Naive B cell (primary cell): Measurements from ENCODE around the gene PACS1. TPM values are rescaled to one million over a fixed set of nuclear protein-coding genes. Genes with fewer than 3 reads are reported as not detected.
"Not testable (repeated sequence)": the region's sequence is repeated elsewhere in the genome, so short reads cannot be mapped to it uniquely, and the experiment has no call there.

ENCODE experiments used
- ATAC-seq, 2 donors: fragments of 150-1000 bp; cut with Tn5 transposase; 2 replicates each; pipeline ENCODE4 v1.10.0; 2021; ENCODE audit warnings: low read depth in 2 of 2, mild to moderate bottlenecking in 2 of 2, moderate library complexity in 2 of 2
- DNase-seq: peaks from one replicate; pipeline ENCODE4 v3.0.0; 2022
- H3K27ac Mint-ChIP-seq, 6 donors: one replicate each; pipeline ENCODE4 v1.8.0; 2020 to 2022; ENCODE audit warnings: mild to moderate bottlenecking in 6 of 6, mixed read lengths in 6 of 6, moderate library complexity in 5 of 6, inconsistent platforms in 2 of 6
- H3K27me3 Mint-ChIP-seq, 3 donors: one replicate each; pipeline ENCODE4 v1.8.0; 2021 to 2022; ENCODE audit warnings: mixed read lengths in 3 of 3, mild to moderate bottlenecking in 1 of 3
- H3K36me3 Mint-ChIP-seq, 2 donors: one replicate each; pipeline ENCODE4 v1.8.0; 2020 to 2022; ENCODE audit warnings: mixed read lengths in 2 of 2, inconsistent platforms in 1 of 2, mild to moderate bottlenecking in 1 of 2
- H3K4me1 Mint-ChIP-seq, 3 donors: one replicate each; pipeline ENCODE4 v1.8.0; 2020 to 2022; ENCODE audit warnings: mixed read lengths in 3 of 3, inconsistent platforms in 1 of 3, mild to moderate bottlenecking in 1 of 3, moderate library complexity in 1 of 3
- H3K4me3 Mint-ChIP-seq, 8 donors: one replicate each; pipeline ENCODE4 v1.8.0; 2020 to 2022; ENCODE audit warnings: mild to moderate bottlenecking in 8 of 8, mixed read lengths in 8 of 8, moderate library complexity in 8 of 8, inconsistent platforms in 2 of 8
- H3K9me3 Mint-ChIP-seq, 7 donors: one replicate each; pipeline ENCODE4 v1.8.0; 2020 to 2022; ENCODE audit warnings: mixed read lengths in 7 of 7, mild to moderate bottlenecking in 5 of 7, inconsistent platforms in 2 of 7, moderate library complexity in 1 of 7
- polyA plus RNA-seq, 6 donors: library from polyadenylated mRNA; unstranded; fragments of 300-500 nt; fragmentation: Illumina TruSeq; gene quantifications; one replicate each; pipeline ENCODE4 v1.2.3, GENCODE V29; 2021; ENCODE audit warnings: low read depth in 6 of 6

PACS1 gene
- polyA plus RNA-seq, 6 donors from 2014 or later: 44.3 to 133 (median 57.3) TPM

- ATAC-seq: peak; percentile 78 to 81
- H3K4me3 Mint-ChIP-seq: peak overlapping the region; percentile 37 to 88 (median 84)
- peaks cover 4 to 9% of the 10 kb centered on the region in 2 donors for H3K36me3 Mint-ChIP-seq
- peak; percentile 48 for DNase-seq
- no peaks in the 10 kb centered on the region for H3K27me3 Mint-ChIP-seq
- no peaks in the 10 kb centered on the region for H3K9me3 Mint-ChIP-seq
- peak overlapping the region; percentile 81 to 97 (median 89) for H3K27ac Mint-ChIP-seq
- peaks cover 70 to 95% (median 79%) of the 10 kb centered on the region in 3 donors for H3K4me1 Mint-ChIP-seq
Observed at GRCh38 chr11:66111158-66111557, 41.1 kb downstream of the PACS1 start.

- Mint-ChIP-seq H3K4me1 (peaks cover 73 to 99% (median 84%) of the 10 kb centered on the region in 3 donors), H3K4me3 (peak overlapping the region; percentile 46 to 85 (median 82)), H3K36me3 (peaks cover 4 to 5% of the 10 kb centered on the region in 2 donors), H3K27me3 (no peaks in the 10 kb centered on the region), H3K27ac (peak overlapping the region; percentile 55 to 94 (median 86)), H3K9me3 (no peaks in the 10 kb centered on the region)
- peak in 1 of 2 donors; percentile 9 for ATAC-seq
- DNase-seq: no peak
Observed at GRCh38 chr11:66112041-66112491, 42.0 kb downstream of the PACS1 start.

DNA sequence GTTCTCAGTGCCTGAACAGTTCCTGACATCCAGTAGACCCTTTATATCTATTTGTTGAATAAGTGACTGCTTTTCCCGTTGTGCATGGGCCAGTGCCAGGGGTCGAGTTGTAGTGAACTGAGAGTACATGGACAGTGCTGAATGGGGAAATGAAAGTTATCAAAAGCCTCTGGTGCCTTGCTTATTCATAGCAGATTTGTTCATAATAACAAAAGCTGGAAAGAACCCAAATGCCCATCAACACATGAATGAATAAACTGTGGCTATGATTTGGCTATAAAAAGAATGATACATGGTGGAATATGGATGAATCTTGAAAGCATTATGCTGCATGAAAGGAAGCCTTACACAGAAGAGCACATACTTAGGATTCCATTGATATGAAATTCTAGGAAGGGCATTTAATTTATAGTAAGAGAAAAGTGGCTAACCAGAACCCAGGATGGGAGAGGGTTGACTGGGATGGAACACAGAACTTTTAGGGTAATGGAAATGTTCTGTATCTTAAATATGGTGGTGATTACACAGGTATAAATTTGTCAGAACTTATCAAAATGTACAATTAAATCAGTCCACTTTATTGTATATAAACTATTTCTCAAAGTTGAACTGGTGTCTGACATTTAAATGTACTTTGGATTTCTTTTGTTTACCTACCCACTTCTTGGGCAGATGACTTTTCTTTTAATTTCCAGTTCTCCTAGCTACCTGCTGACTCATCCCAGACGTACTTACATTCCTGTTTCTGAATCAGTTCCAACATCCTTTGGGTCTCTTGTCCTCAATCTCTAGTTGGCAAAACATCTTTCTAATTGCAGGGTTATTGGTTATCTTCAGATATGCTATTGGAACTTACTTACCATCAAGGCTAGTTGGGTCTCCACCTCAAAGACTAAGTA lies 42.8 kb downstream of the PACS1 start:
- ATAC-seq: peak; percentile 34 to 58

DNA sequence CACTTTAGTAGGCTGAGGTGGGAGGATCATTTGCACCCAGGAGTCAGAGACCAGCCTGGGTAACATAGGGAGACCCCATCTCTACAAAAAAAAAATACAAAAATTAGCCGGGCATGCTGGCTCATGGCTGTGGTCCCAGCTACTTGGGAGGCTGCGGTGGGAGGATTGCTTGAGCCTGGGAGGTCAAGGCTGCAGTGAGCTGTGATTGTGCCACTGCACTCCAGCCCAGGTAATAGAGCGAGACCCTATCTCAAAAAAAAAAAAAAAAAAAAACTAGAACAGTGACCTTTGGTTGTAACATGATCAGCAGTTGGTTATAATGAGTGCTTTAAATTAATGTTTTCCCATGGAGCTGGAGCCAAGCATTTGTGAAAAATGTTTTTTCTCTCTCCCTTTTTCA lies 44.9 kb downstream of the PACS1 start:
- peak overlapping the region; percentile 39 to 87 (median 72) for H3K4me3 Mint-ChIP-seq
- H3K27me3 Mint-ChIP-seq, DNase-seq, ATAC-seq, H3K9me3 Mint-ChIP-seq, H3K36me3 Mint-ChIP-seq: not testable (repeated sequence)
- peaks cover 59 to 97% (median 63%) of the 10 kb centered on the region in 3 donors for H3K4me1 Mint-ChIP-seq
- H3K27ac Mint-ChIP-seq: peak overlapping the region in 3 of 6 donors; percentile 51 to 97 (median 54)

More for the DNA sequence above, 42.8 kb downstream of the PACS1 start:
- H3K36me3 Mint-ChIP-seq: no peaks in the 10 kb centered on the region
- peak; percentile 35 for DNase-seq
- H3K27me3 Mint-ChIP-seq: no peaks in the 10 kb centered on the region
- H3K4me3 Mint-ChIP-seq: peak overlapping the region; percentile 58 to 85 (median 82)
- peaks cover 68 to 99% (median 80%) of the 10 kb centered on the region in 3 donors for H3K4me1 Mint-ChIP-seq
- peak overlapping the region; percentile 70 to 94 (median 84) for H3K27ac Mint-ChIP-seq
- no peaks in the 10 kb centered on the region for H3K9me3 Mint-ChIP-seq

- Mint-ChIP-seq H3K36me3 (no peaks in the 10 kb centered on the region), H3K4me3 (peak overlapping the region; percentile 56 to 87 (median 72)), H3K27me3 (no peaks in the 10 kb centered on the region), H3K4me1 (peaks cover 60 to 97% (median 64%) of the 10 kb centered on the region in 3 donors), H3K9me3 (no peaks in the 10 kb centered on the region), H3K27ac (peak overlapping the region in 5 of 6 donors; percentile 1 to 97 (median 51))
- peak; percentile 12 to 43 for ATAC-seq
- DNase-seq: peak; percentile 47
Observed at GRCh38 chr11:66115638-66116301, 45.7 kb downstream of the PACS1 start.

DNA sequence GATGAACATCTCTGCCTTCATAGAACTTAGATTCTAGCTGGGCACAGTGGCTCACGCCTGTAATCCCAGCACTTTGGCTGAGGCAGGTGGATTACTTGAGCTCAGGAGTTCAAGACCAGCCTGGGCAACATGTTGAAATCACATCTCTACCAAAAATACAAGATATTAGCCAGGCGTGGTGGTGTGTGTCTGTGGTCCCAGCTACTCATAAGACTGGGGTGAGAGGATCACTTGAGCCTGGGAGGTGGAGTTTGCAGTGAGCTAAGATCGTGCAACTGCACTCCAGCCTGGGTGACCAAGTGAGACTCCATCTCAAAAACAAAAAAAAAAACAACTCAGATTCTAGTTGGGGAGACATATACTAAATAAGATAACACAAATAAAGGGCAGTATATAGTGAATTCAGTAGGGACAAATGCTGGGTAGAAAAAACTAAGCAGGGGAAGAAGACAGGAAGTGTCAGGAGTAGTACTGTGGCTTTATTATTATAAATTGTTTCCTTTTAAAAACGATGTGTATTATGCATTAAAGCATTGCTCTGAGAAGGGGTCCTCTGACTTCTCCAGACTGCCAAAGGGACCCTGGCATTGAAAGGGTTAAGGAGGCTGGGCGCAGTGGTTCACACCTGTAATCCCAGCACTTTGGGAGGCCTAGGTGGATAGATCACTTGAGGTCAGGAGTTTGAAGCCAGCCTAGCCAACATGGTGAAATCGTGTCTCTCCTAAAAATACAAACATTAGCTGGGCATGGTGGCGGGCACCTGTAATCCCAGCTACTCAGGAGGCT lies 46.7 kb downstream of the PACS1 start:
- H3K4me1 Mint-ChIP-seq: peaks cover 60 to 97% (median 65%) of the 10 kb centered on the region in 3 donors
- H3K27ac Mint-ChIP-seq: peak overlapping the region in 5 of 6 donors; percentile 26 to 90 (median 66)
- H3K9me3 Mint-ChIP-seq: no peaks in the 10 kb centered on the region
- no peaks in the 10 kb centered on the region for H3K36me3 Mint-ChIP-seq
- DNase-seq (no peak), ATAC-seq (no peak)
- peak overlapping the region; percentile 47 to 86 (median 67) for H3K4me3 Mint-ChIP-seq
- H3K27me3 Mint-ChIP-seq: no peaks in the 10 kb centered on the region

DNA sequence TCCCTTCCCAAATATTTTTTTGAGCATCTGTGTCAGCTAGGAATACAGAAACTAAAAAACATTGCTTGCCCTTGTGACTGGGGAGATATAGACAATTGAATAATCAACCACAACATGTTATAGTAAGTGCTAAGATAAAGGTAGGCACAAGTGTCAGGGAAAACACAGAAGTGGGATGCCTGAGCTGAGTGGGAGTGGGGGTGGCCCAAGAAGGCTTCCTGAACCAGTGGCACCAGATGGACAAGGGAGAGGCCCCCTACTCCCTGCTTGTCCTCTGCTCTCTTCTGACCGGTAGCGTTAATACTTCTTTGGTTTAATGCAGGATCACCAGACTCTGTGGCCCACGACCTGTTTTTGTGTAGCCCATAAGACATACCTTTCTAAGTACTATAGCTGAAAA lies 48.8 kb downstream of the PACS1 start:
- H3K4me1 Mint-ChIP-seq: peaks cover 49 to 83% (median 53%) of the 10 kb centered on the region in 3 donors
- no peaks in the 10 kb centered on the region for H3K27me3 Mint-ChIP-seq
- peak overlapping the region in 1 of 8 donors; percentile 34 for H3K4me3 Mint-ChIP-seq
- ATAC-seq (no peak), DNase-seq (no peak)
- no peaks in the 10 kb centered on the region for H3K9me3 Mint-ChIP-seq
- H3K27ac Mint-ChIP-seq: peak overlapping the region in 2 of 6 donors; percentile 75 to 82
- H3K36me3 Mint-ChIP-seq: no peaks in the 10 kb centered on the region

DNA sequence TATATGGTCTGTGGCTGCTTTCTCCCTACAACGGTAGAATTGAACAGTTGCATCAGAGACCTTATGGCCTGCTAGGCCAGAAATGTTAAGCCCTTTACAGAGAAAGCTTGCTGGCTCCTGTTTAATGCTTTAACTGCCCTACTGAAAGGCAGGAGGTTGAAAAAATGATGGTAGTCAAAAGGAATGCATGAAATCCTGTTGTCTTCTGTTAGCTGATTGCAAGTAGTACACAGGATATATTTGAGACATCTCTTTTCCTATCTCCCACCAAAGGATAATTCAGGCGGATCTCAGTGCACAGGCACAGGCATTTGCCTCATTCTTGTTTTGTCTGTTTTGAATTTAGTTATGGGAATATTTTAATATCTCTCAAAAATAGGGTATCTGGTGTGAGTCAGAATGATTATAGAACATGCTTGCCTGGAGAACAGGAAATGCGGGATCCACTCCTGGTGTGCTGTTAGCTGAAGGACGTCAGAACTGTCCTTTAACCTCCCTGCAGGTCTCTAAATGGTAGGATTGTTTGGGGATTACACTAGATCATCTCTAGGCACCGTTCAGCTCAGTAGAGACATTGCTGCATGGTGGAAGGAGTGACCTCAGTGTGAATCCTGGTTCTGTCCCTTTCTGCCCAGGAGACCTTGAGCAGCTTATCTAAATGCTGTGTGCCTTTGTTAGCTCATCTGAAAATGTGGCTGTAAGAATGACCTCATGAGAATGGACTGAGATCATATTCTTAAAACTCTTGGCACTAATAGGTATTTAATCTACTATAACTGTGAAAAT lies 49.5 kb downstream of the PACS1 start:
- Mint-ChIP-seq H3K27ac (peak overlapping the region in 3 of 6 donors; percentile 43 to 75 (median 69)), H3K4me1 (peaks cover 50 to 83% (median 59%) of the 10 kb centered on the region in 3 donors), H3K9me3 (no peaks in the 10 kb centered on the region), H3K36me3 (no peaks in the 10 kb centered on the region), H3K27me3 (no peaks in the 10 kb centered on the region), H3K4me3 (peak overlapping the region in 1 of 8 donors; percentile 20)
- ATAC-seq (no peak), DNase-seq (no peak)

GRCh38 chr11:66121466-66121865 lies 51.4 kb downstream of the PACS1 start:
- Mint-ChIP-seq H3K9me3 (no peaks in the 10 kb centered on the region), H3K36me3 (no peaks in the 10 kb centered on the region), H3K27me3 (no peaks in the 10 kb centered on the region), H3K27ac (peak overlapping the region in 5 of 6 donors; percentile 21 to 75 (median 43)), H3K4me3 (no peak overlapping the region), H3K4me1 (peaks cover 58 to 83% (median 64%) of the 10 kb centered on the region in 3 donors)
- ATAC-seq (no peak), DNase-seq (no peak)

DNA sequence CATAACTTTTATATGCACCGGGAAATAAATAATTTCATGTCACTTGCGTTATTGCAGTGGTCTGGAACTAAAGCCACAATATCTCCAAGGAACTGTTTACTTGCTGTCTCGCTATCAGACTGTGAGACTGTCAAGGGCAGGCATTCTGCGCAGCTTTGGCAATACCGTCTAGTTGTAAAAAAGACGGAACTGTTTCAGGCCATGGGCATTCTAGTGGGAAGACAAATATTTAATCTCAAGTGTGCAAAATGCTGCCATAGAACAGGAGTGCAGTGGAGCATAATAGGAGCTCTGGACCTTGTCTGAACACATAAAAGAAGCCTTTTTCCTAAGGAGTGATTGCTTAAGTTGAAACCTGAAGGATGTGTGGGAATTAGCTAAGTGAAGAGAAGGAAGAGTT lies 53.8 kb downstream of the PACS1 start:
- no peak overlapping the region for H3K4me3 Mint-ChIP-seq
- H3K4me1 Mint-ChIP-seq: peaks cover 70 to 83% (median 70%) of the 10 kb centered on the region in 3 donors
- DNase-seq: no peak
- no peaks in the 10 kb centered on the region for H3K36me3 Mint-ChIP-seq
- no peak for ATAC-seq
- H3K9me3 Mint-ChIP-seq: no peaks in the 10 kb centered on the region
- no peaks in the 10 kb centered on the region for H3K27me3 Mint-ChIP-seq
- peak overlapping the region in 3 of 6 donors; percentile 6 to 96 (median 24) for H3K27ac Mint-ChIP-seq

GRCh38 chr11:66124564-66124963 lies 54.5 kb downstream of the PACS1 start:
- DNase-seq (no peak), ATAC-seq (no peak)
- H3K9me3 Mint-ChIP-seq: no peaks in the 10 kb centered on the region
- H3K27ac Mint-ChIP-seq: peak overlapping the region; percentile 34 to 96 (median 84)
- H3K36me3 Mint-ChIP-seq: no peaks in the 10 kb centered on the region
- H3K27me3 Mint-ChIP-seq: no peaks in the 10 kb centered on the region
- peaks cover 69 to 82% (median 72%) of the 10 kb centered on the region in 3 donors for H3K4me1 Mint-ChIP-seq
- H3K4me3 Mint-ChIP-seq: peak overlapping the region in 1 of 8 donors; percentile 77

DNA sequence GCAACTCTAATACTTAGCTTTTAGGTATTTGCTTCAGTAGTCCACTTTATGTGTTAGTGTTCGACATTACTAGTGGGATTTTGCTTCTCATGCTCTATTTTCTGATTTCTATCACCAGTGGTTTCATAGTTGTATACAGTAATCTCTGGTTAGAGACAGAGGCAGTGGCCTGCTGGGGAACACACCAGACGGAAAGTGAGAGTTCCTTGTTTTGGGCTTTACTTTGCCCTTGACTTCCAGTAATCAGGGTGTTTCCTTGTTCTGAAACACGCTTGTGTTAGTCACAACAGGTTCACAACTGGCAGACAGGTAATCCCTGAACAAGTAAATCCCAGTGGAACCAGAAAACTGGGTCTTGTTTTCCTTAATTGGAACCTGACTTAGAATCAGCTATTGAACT lies 56.0 kb downstream of the PACS1 start:
- H3K9me3 Mint-ChIP-seq: no peaks in the 10 kb centered on the region
- H3K27ac Mint-ChIP-seq: peak overlapping the region; percentile 89 to 99 (median 96)
- ATAC-seq: peak; percentile 48 to 50
- peaks cover 66 to 82% (median 72%) of the 10 kb centered on the region in 3 donors for H3K4me1 Mint-ChIP-seq
- no peak for DNase-seq
- H3K36me3 Mint-ChIP-seq: no peaks in the 10 kb centered on the region
- H3K4me3 Mint-ChIP-seq: peak overlapping the region; percentile 71 to 89 (median 83)
- no peaks in the 10 kb centered on the region for H3K27me3 Mint-ChIP-seq
